SIG-M5 treated with dmso at 0.1 percent for 504 hours (cell line): Measurements from ENCODE around the gene CEBPA.

Experiments used
- DNase-seq: peaks from one replicate; lab custom pipeline; 2025; ENCODE audit not compliant: unreplicated experiment; lab: John Stamatoyannopoulos, UW

CEBPA gene

DNA sequence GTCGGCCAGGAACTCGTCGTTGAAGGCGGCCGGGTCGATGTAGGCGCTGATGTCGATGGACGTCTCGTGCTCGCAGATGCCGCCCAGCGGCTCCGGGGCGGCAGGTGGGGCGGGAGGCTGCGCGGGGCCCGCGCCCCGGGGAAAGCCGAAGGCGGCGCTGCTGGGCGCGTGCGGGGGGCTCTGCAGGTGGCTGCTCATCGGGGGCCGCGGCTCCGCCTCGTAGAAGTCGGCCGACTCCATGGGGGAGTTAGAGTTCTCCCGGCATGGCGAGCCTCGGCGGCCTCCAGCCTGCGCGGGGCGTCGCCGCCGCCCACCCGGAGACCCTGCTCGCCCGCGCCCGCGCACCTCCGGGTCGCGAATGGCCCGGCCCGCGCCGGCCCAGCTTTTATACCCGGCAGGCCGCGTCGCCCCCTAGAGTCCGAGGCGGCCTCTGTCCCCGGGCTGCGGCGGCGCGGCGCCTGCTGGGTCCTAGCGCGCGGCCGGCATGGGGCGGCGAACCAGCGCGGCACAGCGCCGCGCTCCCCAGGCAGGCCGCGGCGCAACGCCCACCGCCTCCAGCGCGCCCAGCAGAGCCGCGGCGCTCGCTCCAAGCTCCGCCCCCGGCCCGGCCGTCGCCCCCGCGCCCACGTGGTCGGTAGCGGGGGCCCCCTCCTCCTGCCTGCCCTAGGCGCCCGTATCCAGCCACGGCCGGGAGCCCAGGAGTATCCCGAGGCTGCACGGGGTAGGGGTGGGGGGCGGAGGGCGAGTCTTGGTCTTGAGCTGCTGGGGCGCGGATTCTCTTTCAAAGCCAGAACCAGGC, at the start of gene CEBPA:
Gene CEBPA (minus strand): TSS at position 360 of the 799 bp plus-strand sequence. CDS start 120 bp downstream, at position 240.
- DNase-seq: peak; percentile 85

DNA sequence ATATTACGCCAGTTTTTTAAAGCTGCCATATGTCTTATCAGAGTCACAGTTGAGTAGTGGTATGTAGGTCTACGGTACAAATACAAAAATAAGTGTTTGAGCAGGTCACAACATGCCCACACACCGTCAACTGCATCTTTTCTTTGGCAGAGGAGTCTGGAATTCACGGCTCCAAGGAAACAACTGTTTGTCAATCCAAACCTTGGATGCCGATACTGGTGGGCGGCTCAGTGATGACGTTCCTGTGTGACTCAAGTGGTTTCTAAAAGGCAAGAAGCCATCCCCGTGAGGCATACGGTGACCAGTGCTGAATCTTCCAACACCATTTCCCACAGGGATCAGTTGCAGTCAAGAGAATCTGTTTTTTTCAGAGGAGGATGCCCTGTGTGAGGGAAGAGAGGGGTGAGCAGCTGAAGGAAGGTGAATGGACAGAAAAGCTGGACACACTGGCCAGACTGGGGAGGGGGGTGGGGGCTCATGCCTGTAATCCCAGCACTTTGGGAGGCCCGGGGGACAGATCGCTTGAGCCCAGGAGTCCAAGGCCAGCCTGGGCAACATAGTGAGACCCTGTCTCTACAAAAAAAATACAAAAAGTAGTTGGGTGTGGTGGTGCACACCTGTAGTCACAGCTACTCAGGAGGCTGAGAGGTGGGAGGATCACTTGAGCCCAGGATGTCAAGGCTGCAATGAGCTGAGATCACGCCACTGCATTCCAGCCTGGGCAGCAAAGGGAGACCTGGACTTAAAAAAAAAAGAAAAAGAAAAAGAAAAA, 48.4 kb upstream of the CEBPA start:
- no peak for DNase-seq

DNA sequence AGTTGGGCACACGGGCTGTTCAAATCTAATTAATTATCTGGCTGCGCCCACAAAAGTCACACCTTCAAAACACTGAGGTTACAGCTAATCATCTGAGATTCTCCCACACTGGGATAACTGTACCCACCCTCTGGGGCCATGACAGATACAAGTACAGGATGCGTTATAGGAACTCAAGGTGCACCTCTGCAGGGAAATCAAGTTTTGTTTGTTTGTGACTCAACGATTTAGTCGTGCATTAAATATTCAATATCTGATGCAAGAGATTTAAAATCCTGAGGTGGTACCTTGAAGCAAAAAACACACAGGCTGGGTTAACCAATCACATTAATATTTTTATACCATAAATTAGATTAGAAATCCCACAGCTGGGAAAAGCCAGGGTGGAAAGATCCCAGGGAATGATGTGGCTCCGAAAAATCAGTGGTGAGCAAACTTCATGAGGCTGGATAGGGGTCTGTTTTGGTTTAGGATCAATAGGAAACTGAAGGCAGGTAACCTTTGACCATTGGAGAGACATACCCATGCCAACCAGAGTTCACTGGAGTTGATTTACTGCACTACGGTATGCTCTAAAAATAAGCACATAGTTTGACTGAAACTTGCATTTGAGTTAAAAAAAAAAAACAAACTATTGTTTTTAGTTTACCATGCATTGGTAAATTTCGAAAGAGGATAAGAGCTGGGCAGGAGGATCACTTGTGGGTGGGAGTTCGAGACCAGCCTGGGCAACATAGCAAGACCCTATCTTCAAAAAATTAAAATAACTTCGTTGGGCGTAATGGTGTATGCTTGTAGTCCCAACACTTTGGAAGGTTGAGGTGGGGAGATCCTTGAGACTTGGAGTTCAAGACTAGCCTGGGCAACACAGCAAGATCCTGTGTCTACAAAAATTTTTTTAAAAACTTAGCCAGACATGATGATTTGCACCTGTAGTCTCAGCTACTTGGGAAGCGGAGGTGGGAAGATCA, 47.3 kb upstream of the CEBPA start:
- DNase-seq: no peak

DNA sequence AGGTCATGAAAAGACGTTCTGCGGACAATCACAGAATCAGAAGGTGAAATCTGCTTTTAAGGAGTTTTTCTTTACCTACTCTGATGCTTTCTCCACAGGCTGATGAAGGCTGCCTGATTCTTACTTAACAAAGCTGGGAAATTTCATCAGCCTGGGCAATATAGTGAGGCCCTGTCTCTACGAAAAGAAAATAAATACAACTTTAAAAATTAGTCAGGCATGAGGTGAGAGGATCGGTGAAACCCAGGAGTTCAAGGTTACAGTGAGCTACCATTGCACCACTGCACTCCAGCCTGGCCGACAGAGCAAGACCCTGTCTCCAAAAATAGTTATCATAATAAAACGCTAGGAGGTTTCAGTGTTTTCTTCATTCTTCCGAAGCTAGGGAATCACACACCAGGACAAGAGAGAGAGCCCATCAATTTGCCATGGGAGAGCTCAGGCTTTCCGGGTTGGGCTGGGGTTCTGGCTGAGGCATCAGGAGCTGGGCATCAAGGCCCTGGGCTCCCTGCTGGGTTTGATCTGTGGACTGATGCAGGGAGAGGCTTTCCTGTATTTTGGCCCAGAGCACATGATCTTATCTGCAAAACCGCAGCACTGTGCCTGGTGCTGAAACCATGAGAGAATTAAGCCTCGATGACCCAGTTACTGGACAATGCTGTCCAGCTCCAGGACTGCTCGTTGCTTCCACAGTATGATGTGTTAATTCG, 46.1 kb upstream of the CEBPA start:
- no peak for DNase-seq

DNA sequence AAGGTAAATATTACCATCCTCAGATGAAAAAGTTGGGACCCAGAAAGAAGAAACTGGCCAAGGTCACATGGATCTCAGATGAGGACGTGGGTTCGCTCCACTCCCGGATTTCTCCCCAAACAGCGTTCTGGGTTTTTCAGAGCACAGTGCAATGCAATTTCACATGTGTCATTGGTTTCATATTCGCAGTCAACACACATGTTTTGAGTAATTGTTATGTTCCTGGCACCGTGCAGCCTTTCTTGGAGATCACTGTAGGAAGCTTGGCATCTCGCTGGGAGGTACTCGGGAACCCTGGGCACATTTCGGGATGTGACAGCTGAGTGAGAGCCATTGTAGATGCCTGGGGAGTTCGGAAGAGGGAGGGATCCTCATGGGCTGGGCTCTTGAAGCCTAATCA, 45.0 kb upstream of the CEBPA start:
- no peak for DNase-seq

DNA sequence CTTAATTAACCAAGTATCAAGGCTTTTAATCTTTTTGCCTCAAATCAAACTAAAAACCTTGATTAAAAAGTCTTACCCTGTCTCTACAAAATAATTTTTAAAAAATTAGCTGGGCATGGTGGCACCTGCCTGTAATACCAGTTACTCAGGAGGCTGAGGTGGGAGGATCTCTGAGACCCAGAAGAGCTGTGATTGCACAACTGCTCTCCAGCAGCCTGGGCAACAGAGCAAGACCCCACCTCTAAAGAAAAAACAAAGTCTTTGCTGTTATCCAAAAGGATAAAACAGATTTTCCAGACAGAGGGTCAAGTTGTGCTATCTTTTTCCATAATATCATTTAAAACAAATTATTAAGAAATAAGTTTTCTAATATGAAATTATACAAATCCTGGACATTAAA, 44.3 kb upstream of the CEBPA start:
- no peak for DNase-seq

DNA sequence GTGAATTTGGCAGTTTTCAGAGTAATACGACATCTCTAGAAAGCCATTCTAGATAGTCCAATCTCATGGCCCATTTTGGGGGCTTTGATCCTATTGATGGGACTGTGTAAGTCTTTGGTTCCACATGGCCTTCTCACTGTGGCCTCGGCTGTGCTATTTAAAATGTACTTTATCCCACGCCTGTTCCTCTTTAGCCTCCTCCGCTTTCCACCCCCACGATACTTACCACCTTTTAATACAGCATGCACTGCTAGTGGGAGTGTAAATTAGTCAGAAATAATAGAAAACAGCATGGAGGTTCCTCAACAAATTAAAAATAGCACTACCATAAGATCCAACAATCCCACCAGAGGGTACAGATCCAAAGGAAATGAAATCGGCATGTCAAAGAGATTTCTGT, 42.8 kb upstream of the CEBPA start:
- no peak for DNase-seq

DNA sequence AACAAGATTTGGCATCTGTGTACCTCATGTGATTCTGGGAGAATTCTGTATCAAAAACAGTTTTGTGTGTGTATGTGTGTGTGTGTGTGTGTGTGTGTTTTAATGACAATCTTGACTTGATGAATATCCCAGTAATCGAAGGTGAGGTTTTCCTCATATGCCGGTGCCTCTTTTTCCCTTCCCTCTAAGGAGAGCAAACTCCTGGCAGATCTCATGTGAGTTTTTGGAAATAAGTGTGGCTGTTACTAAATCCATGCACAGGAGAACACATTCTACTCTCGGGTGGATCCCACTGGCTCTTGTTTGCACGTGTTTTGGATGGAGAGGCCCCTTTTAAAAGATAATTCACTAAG, 42.2 kb upstream of the CEBPA start:
- DNase-seq: no peak

DNA sequence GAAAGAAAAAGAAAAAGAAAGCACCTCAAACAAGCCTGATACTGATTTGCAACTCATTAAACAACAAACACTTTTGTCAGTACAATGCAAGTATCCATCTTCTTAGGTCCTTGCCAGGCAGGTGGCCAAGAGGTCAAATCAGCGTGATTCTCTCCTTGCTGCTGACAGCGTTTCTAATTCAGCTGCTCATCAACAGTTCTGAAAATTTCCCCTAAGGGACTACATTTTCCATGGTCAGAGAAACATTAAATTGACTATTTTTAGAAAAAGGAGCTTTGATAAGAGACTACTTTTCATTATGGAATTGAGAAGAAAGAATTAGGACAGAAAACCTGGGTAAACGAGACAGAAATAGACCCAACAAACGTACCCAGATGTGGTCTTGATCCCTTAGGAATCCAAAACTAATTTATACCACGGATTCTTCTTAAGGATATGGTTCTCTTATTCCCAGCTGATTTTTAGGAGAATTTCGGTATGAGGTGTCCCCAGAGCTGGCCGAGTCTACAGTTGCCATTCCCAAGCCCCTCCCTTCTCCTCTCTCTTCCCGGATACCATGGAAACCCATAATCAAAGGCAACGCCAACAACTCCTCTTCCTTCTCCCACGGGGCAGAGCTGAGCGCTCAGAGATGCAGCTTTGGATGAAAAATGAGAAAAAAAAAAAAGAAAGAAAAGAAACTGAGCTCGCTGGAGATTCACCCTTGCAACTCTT, 41.7 kb upstream of the CEBPA start:
- no peak for DNase-seq

DNA sequence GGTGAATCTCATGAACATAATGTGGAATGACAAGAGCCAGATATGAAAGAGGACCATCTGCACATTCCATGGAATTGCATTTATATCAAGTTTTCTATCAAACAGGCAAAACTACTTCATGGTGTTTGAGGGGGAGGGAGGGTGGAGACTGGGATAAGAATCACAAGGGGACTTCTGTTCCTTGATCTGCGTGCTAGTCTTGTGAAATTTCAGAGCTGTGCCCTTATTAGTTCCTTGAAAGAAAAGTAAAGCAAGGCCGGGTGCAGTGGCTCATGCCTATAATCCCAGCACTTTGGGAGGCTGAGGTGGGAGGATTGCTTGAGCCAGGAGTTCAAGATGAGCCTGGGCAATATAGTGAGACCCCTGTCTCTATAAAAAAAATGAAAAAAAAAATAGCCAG, 41.0 kb upstream of the CEBPA start:
- no peak for DNase-seq

DNA sequence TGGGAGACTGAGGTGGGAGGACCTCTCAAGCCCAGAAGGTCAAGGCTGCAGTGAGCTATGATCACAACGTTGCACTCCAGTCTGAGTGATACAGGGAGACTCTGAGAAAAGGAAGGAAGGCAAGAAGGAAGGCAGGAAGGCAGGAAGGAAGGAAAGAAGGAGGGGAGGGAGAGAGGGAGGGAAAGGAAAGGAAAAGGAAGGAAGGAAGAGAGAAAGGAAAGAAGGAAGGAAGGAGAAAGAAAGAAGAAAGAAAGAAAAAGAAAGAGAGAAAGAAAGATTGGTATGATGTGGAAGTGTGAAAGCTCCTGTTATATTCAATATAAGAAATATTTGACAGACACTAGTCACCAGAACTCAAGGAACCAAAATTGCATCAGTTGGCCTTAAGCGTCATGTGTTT, 38.7 kb upstream of the CEBPA start:
- no peak for DNase-seq

DNA sequence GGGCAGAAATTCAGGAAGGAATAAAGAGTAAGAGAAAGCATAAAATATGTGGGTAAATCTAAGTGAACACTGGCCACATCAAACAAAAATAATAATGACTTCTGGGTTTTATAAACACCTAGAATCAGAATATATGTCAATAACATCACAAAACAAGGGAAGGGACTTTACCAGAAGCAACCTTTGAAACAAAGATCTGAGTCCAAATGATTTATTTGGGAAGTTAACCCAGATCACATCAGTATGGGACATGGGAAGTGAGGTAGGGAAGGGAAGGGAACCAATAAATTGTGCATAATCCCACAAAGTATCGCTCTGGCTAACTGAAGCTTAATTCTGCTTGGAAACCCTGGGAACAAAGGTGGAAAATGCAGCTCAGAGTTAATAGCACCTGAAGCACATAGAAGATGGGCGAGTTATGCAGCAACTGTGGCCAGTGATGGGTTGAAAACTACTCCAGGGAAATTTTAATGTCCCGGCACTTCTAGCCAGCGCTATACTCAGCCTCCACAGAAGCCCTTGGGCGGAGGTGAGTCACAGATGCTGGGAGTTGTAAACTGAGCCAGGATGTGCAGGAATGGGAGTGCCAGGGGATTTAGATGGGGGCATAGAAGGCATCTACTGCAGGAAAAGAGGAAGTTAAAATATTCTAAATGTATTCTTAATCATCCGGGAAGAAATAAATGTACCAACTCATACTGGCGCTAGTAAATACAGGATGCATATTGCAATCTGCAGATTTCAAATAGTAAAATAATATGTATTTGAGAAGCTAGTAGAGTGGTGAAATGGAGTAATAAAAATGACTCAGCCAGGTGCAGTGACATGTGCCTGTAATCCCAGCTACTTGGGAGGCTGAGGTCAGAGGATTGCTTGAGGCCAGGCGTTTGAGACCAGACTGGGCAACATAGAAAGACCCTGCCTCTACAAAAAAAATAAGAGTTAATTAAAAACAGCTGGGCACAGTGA, 37.0 kb upstream of the CEBPA start:
- no peak for DNase-seq

DNA sequence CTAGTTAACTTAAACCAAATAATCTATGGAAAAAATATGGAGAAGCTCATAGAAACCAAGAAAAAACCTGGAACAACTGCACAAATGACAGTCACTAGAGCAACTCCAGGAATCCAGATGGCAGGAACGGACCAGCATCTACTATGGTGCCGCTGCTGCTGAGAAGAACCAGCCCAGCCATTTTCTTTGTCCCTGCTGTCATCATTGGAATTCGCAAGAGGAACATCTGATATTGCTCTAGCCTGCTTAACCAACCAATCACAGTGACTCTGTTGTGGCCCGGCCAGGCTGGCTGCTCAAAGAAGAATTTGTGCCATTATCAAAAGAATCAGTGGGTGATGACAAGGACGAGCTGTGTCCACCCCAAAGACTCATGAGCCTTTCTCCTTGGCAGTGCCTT, 33.1 kb upstream of the CEBPA start:
- DNase-seq: no peak

DNA sequence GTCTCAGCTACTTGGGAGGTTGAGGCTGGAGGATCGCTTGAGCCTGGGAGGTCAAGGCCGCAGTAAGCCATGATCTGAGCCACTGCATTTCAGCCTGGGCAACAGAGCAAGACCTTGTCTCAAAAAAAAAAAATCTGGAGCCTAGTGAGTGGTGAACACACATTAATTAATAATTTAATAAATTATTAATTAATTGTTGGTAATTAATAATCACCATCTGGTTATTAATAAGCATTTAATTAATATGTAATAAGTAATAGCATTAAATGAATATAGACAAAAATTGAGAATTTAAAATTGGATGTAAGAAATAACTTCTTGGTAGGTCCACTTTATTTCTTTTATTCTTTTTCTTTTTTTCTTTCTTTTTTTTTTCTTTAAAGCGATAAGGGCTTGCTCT, 31.9 kb upstream of the CEBPA start:
- DNase-seq: no peak

DNA sequence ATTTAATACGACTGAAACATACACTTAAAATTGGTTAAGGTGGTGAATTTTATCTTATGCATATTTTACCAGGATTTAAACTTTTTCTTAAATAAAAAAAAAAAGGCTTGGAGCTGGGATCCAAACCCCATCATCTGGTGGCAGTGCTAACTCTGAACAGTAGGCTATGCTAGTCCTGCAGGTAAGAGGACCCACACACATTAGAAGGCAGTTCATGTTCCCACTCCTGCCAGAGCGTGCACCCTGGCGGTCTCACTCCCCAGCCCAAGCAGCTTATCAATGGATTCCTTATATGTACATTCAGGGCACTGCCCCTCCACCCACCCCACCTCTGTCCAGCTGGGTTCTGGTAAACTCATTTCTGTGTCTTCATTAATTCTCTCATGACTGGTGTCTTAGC, 31.3 kb upstream of the CEBPA start:
- DNase-seq: no peak

DNA sequence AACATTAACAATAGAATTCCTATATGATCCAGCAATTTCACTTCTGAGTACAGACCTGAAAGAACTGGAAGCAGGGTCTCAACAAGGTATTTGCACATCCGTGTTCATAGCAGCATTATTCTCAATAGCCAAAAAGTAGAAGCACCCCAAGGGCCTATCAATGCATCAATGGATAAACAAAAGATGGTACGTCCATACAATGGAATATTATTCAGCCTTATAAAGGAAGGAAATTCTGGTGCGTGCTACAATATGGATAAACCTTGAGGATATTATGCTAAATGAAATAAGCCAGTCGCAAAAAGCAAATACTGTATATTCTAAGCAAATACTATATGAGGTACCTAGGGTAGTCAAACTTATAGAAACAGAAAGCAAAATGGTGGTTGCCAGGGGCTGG, 30.8 kb upstream of the CEBPA start:
- DNase-seq: no peak

DNA sequence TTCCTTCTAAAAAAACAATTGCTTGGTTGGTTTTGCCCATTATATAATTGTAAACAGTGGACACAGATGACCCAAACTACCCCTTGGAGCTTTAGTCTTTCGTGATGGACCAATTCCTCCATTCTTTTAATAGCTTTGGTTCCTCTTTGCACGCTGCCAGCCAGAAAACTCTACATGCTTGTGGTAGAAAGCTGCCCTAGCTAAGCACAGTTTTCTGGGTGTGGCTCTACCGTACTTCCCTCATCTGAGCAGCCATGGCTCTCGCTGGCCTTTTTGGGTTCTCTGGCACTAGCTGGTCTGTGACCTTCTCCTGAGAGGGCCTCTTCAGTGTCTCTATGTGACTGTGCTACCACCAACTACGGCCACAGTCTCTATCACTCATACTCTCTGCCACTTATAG, 29.9 kb upstream of the CEBPA start:
- peak; percentile 94 for DNase-seq

DNA sequence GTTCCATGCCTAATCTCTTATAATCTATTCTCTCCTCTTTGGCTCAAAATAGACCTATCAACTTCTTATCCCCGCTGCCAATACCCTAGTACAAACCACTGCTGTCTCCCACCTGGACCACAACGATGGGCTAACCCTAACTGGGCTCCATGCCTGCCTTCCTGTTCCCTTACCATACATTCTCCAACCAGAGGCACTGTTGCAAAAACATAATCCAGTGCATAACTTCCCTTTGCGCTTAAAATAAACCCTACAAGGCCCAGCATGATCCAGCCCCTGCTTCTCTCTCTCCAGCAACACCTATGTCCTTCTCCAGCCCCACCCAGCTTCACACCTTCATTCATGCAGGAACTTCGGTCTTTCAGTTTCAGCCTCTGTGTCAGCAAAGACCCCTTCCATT, 27.4 kb upstream of the CEBPA start:
- peak; percentile 73 for DNase-seq

DNA sequence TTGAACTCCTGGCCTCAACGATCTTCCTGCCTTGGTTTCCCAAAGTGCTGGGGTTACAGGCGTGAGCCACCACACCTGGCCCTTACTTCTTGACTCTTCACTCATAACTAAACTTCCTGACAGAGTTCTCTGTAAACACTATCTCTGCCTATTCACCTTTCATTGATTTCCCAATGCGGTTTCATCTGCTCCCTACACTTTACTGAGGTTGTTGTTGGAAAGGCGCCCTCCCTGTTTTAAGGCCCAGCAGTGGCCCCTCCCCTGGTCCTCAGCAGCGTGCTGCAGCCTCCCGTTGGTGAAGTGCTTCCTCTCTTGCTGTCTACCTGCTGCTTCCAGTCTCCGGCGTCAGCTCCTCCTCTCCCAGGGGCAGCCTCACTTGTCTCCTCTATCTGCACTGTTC, 26.7 kb upstream of the CEBPA start:
- no peak for DNase-seq
